Left hindlimb (tissue), 1 donor: ENCODE measurements around the gene SAMD10.
A peak's percentile ranks its signal among the peaks of the same experiment; 100 is the strongest.
"Not testable (repeated sequence)": the region's sequence is repeated elsewhere in the genome, so short reads cannot be mapped to it uniquely, and the experiment has no call there.

ENCODE experiments used
- DNase-seq: peaks from one replicate; pipeline ENCODE4 v3.0.0-alpha.2; 2018

The SAMD10 gene

GRCh38 chr20:64000906-64001305, 21.5 kb upstream of the SAMD10 start:
- no peak for DNase-seq

- no peak for DNase-seq
Observed at GRCh38 chr20:63982937-63983336, 3.5 kb upstream of the SAMD10 start.

- peak; percentile 95 for DNase-seq
Observed at GRCh38 chr20:63980806-63981728, 1.6 kb upstream of the SAMD10 start, which contains the start of gene PRPF6. TSS of gene PRPF6 (plus strand) at chr20:63981132. CDS start at chr20:63981246, 114 bp downstream.

DNA sequence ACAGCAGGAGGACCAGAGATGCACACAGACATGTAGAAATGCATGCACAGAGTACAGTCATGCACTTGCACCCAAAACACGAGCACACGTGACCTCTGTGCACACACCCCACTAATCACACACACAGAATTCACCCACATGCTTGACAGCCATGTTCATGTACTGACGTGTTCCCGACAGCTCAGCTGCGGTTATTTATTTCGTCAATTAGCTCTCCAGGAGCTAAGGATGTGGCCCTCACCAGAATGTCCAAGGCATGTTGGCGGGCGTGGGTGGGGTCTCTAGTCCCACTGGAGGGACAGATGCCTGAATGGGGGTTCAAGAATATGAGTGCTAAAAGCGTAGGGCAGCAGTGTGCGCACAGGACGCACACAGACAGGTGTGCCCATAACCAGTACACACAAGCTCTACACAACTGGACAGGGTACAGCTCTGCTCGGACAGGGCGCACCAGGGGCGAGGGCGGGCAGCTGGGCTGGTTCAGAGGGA, 919 bp upstream of the SAMD10 start:
- no peak for DNase-seq

DNA sequence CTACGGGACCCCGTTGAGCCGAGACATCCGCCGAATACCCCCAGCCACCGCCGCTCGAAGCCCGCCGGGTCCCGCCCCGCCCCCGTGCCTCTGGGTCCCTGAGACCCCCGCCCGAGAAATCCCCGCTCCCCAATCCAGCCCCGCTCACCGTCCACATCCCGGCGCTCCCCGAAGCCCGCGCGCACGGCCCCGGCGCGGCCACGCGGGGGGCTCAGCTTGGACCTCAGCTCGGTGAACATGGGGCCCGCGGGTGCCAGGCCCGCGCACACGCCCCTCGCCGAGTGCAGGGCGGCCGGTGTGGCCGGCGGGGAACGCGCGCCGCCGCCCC, 249 bp downstream of the SAMD10 start:
- DNase-seq, result peak; percentile 37

DNA sequence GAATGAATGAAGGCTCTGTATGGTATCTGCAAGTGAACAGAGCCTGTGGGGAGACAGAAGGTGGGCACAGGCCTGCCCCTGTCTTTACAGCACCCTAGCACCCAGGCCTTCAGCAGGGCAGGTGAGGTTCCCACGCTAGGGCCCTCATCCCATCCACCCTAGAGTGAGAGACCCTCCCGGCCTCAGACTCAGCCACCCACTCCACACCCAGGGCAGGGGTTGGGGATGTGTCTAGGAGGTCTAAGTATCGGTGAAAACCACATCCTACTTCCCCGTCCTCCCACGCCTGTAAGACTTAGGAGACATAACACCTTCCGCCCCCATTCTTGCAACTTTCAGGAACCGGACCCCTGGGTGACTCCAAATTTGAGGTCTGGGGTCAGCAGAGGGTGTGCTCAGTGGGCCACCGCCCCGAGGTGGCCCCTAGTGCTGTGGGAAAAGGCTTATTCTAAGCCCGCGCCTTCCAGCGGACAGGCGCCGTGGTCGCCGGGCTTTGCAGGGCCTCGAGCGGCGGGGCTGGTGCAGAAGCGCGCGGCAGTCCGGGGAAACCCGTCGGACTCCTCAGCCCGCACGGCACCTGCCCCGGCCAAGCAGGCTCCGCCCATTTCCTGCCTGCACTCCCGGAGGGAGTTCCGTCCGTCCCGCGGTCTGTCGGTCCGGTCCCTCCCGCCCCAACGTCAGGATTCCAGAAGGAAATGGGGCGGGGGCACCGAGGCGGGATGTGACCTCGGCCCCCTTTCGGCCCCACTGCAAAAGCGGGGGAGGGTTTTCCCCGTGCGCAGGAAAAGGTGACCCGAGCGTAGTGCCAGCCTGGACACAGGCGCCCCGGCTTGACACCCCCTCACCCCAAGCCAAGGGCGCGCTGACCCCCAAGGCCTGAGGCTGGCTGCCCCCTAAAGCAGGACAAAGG, 868 bp downstream of the SAMD10 start:
- DNase-seq, result peak; percentile 64

DNA sequence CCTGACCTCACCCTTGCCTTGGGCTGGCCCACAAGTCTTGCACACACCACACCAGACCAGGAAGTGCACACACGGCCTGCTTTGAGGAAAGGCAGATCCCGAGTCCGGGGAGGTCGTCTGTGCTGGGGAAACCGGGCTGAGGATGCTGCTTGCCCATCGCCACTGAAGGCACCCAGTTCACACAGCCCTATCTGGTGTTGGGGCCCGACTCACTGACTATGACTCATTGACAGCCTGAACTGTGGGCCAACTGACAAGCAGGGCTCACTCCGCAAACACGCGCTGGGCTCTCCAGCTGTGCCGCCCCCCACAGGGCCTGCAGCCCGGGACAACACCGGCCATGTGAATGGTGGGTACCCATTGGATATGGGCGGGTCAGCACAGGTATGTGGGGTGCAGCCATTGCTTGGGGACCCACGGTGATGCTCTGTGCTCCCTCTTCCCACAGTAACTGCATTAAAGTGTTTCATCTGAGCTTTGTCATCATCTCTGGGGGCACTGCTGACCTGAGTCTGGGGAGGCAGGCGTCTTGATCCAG, 1.6 kb downstream of the SAMD10 start:
- no peak for DNase-seq

DNA sequence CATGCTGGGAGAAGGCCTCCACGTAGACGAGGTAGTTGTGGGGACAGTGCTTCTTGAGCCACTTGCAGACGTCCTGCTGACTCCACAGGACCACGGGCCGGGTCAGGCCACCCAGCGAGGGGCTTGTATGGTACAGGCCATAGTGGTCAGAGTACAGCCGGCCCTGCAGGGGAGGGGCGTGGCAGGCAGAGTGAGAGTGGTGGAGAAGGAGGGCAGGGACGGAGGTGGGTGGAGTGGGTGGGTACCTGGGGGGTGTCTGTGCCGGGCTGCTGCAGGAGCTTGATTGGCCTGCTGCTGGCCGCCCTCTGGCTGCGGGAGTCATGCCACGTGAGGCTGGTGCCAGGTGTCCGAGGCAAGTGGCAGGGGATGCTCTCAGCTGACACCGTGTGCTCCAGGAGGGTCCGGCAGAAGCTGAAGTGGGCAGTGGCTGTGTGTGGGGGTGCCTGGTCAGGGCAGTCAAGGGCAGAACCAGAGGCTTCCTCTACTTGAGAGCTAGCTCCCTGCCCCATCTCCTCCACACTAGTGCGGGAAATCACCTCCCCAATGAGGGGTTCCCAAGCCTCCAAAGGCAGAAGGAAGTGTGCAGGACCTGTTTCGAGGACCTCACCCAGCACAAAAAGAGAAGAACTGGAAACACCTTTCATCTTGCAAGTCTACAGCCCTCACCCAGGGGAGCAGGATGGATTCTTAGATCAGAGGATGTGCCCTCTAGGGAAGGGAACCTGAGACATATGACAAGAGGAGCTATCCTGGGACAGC, 2.3 kb downstream of the SAMD10 start:
- no peak for DNase-seq

DNA sequence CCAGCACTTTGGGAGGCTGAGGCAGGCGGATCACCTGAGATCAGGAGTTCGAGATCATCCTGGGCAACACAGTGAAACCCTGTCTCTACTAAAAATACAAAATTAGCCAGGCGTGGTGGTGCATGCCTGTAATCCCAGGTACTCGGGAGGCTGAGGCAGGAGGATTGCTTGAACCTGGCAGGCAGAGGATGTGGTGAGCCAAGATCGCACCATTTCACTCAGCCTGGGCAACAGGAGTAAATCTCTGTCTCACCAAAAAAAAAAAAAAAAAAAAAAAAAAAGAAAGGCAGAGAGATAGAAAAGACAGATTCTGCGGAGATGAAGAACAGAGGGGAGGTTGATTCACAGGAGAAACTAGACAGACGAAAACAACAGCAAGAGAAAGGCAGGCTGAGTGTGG, 2.9 kb downstream of the SAMD10 start:
- not testable (repeated sequence) for DNase-seq

- DNase-seq, result no peak
Observed at GRCh38 chr20:63974402-63975200, 4.8 kb downstream of the SAMD10 start.

DNA sequence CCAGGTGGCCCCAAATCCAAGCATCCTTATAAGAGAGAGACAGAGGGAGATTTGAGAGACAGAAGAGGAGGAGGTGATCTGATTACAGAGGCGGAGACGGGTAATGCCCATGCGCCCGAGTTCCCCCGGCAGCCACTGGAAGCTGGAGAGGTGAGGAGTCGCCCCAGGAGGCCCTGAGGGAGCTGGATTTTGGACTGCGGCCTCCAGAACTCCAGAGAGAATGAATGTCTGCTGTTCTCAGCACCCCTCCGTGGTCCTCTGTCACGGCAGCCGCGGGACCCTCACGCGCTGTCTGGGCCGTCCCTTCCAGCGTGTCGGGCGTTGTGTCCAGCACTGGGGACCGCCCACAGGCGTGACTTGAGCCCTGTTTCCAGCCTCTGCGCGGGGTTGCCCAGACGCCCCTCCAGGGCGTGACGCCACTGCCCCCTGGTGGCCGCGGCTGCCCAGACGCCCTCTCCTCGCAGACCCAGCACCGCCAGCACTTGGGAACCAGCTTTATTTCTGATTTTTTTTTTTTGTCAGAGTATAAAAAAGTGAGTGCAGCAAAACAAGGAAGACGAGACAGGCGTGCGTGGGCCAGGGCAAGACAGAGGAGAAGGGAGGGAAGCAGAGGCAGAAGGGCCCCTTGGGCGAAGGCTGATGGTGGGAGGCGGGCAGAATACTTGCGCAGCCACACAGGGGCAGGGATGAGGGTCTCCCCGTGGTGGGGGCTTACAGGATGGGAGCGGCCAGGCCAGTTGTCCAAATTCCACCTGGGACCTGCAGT, 5.6 kb downstream of the SAMD10 start:
- peak; percentile 90 for DNase-seq

DNA sequence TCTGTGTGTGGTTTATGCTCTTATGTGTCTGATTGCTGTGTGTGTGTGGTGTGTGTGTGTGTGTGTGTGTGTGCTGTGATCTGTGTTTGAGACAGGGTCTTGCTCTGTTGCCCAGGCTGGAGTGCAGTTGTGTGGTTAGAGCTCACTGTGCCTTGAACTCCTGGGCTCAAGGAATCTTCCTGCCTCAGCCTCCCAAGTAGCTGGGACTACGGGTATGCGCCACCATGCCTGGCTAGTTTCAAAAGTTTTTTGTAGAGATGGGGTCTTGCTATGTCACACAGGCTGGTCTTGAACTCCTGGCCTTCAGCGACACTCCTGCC, 6.3 kb downstream of the SAMD10 start:
- DNase-seq, result no peak

GRCh38 chr20:63972312-63973159, 6.9 kb downstream of the SAMD10 start:
- DNase-seq, result no peak

- not testable (repeated sequence) for DNase-seq
Observed at GRCh38 chr20:63971960-63972311, 7.5 kb downstream of the SAMD10 start.

DNA sequence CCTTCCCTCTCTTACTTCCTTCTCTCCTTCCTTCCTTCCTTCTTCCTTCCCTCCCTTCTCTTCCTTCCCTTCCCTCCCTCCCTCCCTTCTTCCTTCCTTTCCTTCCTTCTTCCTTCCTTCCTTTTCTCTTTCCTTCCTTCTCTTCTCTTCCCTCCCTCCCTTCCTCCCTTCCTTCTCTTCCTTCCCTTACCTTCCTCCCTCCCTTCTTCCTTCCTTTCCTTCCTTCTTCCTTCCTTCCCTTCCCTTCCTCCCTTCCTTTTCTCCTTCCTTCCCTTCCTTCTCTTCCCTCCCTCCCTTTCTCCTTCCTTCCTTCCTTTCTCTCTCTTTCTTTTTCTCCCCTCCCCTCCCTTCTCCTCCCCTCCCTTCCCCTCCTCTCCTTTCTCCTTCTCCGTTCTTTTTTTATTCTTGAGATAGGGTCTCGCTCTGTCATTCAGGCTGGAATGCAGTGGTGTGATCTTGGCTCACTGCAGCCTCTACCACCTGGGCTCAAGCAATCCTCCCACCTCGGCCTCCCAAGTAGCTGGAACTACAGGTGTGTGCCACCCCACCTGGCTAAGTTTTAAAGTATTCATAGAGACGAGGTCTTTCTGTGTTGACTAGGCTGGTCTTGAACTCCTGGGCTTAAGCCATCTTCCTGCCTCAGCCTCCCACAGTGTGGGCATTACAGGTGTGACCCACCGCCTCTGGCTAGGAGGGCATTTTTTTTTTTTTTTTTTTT, 8.6 kb downstream of the SAMD10 start:
- DNase-seq, result no peak

- peak; percentile 80 for DNase-seq
Observed at GRCh38 chr20:63969838-63970713, 9.4 kb downstream of the SAMD10 start, which contains the start of gene ZNF512B. TSS of gene ZNF512B (minus strand) at chr20:63969930. CDS start at chr20:63967950, 1,980 bp downstream.

GRCh38 chr20:63968928-63969760, 10.3 kb downstream of the SAMD10 start:
- DNase-seq, result peak; percentile 67
